ENCODE results near the gene RNF180.

RNF180 gene

DNA sequence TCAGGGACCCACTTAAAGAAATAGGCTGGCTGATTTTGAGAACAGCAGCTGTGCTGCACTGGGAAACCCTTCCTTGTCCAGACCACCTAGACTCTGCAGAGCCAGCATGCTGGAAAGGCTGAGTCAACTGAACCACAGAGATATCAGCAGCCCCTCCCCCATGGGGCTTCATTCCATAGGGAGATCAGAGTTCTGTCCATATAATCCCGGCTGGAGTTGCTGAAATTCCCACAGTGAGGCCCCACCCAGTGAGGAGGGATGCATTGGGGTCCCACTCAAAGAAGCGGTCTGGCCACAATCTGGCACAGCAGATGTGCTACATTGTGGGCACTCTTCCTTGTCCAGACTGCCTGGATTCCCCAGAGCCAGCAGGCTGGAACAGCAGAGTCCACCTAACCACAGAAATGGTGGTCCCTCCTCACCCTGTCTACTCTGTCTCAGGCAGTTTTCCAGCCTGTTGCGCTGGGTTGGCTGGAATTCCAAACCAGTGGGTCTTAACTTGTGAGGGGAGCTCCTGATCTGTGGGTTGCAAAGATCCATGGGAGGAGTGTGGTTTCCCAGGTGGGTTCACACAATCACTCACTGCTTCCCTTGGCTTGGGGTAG lies 127.1 kb downstream of the RNF180 start:
- no peak for DNase-seq (ENCODE audit: low read depth)
- H3K4me3 ChIP-seq (ENCODE audit: control insufficient read depth, low read depth, low read length), result no peak overlapping the region
- TF ChIP-seq, protein P1, sequence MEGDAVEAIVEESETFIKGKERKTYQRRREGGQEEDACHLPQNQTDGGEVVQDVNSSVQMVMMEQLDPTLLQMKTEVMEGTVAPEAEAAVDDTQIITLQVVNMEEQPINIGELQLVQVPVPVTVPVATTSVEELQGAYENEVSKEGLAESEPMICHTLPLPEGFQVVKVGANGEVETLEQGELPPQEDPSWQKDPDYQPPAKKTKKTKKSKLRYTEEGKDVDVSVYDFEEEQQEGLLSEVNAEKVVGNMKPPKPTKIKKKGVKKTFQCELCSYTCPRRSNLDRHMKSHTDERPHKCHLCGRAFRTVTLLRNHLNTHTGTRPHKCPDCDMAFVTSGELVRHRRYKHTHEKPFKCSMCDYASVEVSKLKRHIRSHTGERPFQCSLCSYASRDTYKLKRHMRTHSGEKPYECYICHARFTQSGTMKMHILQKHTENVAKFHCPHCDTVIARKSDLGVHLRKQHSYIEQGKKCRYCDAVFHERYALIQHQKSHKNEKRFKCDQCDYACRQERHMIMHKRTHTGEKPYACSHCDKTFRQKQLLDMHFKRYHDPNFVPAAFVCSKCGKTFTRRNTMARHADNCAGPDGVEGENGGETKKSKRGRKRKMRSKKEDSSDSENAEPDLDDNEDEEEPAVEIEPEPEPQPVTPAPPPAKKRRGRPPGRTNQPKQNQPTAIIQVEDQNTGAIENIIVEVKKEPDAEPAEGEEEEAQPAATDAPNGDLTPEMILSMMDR (IDR thresholded peaks at IDR 0.05; ENCODE audit: control insufficient read depth, insufficient read depth, low read depth, low read length, missing control alignments), result no peak

DNA sequence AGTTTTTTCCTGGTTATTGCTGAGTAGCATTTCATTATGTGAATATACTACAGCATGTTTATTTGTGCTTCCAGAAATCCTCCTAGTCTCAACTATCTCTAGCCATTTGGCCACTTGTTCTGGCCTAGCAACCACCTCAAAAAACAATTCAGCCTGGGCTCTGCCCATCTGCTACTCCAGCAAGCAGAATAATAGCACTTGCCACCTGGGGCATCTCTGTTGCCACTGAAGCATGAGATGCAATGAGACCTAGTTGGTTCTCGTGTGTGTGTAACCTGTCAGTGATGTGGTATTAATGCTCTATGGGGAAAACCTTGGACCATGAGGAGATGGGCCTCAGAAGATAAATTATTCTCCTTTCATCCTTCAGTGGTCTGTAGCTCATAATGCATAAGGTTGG lies 129.5 kb downstream of the RNF180 start:
- TF ChIP-seq, protein P1 (IDR thresholded peaks at IDR 0.05; ENCODE audit: control insufficient read depth, insufficient read depth, low read depth, low read length, missing control alignments), result no peak
- no peak for DNase-seq (ENCODE audit: low read depth)

DNA sequence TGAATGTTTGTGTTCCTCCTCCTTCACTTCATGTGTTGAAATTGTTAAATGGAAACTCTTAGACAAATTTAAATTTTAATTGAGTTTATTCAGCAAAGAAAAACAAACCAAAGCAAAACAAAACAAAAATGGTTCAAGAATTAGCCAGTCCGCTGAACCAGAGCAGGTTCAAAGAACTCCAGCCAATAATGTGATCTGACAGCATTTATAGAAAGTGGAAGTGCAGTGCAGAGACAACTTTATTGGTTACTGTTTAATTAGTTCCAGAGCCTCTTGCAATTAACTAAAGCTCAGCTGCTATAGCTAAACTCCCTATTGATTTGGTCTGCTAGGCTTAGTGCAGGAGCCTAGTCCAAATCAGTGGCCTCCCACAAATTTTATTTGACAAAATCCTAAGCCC lies 132.9 kb downstream of the RNF180 start:
- H3K4me3 ChIP-seq (ENCODE audit: control insufficient read depth, low read depth, low read length), result no peak overlapping the region
- TF ChIP-seq, protein P1 (IDR thresholded peaks at IDR 0.05; ENCODE audit: control insufficient read depth, insufficient read depth, low read depth, low read length, missing control alignments), result no peak
- no peak for DNase-seq (ENCODE audit: low read depth)

More for the DNA sequence above, 129.5 kb downstream of the RNF180 start:
- H3K4me3 ChIP-seq (ENCODE audit: control insufficient read depth, low read depth, low read length), result no peak overlapping the region

DNA sequence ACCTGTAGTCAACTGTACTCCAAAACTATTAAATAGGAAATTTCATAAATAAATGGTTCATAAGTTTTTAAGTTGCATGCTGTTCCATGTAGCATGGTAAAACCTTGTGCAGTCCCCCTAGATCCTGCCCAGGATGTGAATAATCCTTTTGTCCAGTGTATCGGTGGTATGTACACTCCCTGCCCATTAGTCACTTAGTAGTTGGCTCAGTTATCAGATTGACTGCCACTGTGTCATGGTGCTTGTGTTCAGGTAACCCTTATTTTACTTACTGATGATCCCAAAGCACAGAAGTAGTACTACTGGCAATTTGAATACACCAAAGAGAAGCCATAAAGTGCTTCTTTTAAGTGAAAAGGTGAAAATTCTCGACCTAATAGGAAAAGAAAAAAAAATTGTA lies 134.2 kb downstream of the RNF180 start:
- H3K4me3 ChIP-seq (ENCODE audit: control insufficient read depth, low read depth, low read length), result no peak overlapping the region
- TF ChIP-seq, protein P1 (IDR thresholded peaks at IDR 0.05; ENCODE audit: control insufficient read depth, insufficient read depth, low read depth, low read length, missing control alignments), result no peak
- no peak for DNase-seq (ENCODE audit: low read depth)

DNA sequence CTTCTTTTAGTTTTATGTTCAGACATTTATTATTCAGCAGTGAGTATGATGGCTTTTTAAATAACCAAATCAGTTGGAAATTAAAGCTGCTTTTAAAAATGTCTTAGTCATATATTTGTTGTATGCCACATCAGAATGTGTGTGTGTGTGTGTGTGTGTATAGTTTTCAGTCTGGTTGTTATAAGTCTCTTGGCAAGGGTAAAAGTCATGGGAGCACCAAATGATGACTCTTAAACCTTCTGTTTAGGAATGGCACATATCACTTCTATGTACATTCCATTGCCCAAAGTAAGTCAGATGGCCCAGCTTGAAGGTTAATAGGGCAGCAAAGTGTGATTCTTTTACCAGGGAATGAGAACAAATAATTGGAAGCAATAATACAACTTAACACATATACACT lies 135.9 kb downstream of the RNF180 start:
- DNase-seq (ENCODE audit: low read depth), result no peak
- no peak overlapping the region for H3K4me3 ChIP-seq (ENCODE audit: control insufficient read depth, low read depth, low read length)
- TF ChIP-seq, protein P1 (IDR thresholded peaks at IDR 0.05; ENCODE audit: control insufficient read depth, insufficient read depth, low read depth, low read length, missing control alignments), result no peak

DNA sequence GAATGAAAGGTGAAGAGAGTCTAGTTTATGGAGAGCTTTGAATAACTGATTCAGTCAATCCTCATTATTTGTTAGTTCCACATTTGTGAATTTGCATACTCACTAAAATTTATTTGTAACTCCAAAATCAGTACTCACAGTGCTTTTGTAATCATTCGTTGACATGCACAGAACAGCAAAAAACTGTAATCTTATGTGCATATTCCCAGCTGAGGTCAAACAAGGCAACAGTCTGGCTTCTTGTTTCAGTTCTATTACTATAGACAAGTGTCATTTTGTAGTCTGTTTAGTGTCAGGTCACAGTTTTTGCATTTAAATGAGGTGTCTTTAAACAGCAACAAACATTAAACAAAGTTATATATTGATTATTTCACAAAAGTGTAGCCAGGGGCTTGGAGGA lies 142.5 kb downstream of the RNF180 start:
- TF ChIP-seq, protein P1 (IDR thresholded peaks at IDR 0.05; ENCODE audit: control insufficient read depth, insufficient read depth, low read depth, low read length, missing control alignments), result no peak
- DNase-seq (ENCODE audit: low read depth), result no peak
- H3K4me3 ChIP-seq (ENCODE audit: control insufficient read depth, low read depth, low read length), result no peak overlapping the region

DNA sequence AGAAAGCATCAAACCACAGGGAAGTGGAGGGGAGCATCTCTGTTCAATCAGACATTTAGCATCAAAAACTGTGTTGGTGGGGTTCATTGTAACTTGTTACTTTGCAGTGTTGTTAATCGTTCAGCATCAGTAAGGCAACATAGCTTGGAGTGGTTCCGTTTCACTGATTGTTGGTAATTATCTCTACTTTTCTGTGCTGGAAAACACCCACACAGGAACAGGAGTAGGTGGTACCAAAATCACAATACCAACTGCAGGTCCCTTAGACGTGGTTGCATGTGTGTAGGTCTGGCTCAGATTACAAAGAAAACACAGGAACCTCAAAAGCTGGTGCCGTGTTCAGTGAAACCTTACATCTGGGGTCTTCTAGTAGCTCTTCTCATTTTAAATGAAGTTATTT lies 146.8 kb downstream of the RNF180 start:
- no peak overlapping the region for H3K4me3 ChIP-seq (ENCODE audit: control insufficient read depth, low read depth, low read length)
- no peak for DNase-seq (ENCODE audit: low read depth)
- TF ChIP-seq, protein P1 (IDR thresholded peaks at IDR 0.05; ENCODE audit: control insufficient read depth, insufficient read depth, low read depth, low read length, missing control alignments), result no peak

All from AG09309 (cell line).